ENCODE measurements around the gene CXCL8.

CXCL8 gene

GRCh38 chr4:73721435-73721834, 18.9 kb upstream of the CXCL8 start:
- no peak for DNase-seq

- DNase-seq: no peak
Measured at GRCh38 chr4:73721909-73722308, 18.5 kb upstream of the CXCL8 start.

- DNase-seq: no peak
Measured at GRCh38 chr4:73723023-73723422, 17.3 kb upstream of the CXCL8 start.

GRCh38 chr4:73723928-73724327, 16.4 kb upstream of the CXCL8 start:
- DNase-seq: no peak

- no peak for DNase-seq
Measured at GRCh38 chr4:73725510-73725909, 14.9 kb upstream of the CXCL8 start.

GRCh38 chr4:73725985-73726384, 14.4 kb upstream of the CXCL8 start:
- DNase-seq: no peak

- no peak for DNase-seq
Measured at GRCh38 chr4:73727685-73728084, 12.7 kb upstream of the CXCL8 start.

GRCh38 chr4:73728091-73728741, 12.2 kb upstream of the CXCL8 start:
- DNase-seq: no peak

- DNase-seq: peak; percentile 2
Measured at GRCh38 chr4:73729534-73730165, 10.7 kb upstream of the CXCL8 start.

- DNase-seq: no peak
Measured at GRCh38 chr4:73730292-73730691, 10.1 kb upstream of the CXCL8 start.

GRCh38 chr4:73730867-73731266, 9.5 kb upstream of the CXCL8 start:
- DNase-seq: no peak

- no peak for DNase-seq
Measured at GRCh38 chr4:73731968-73732610, 8.3 kb upstream of the CXCL8 start.

GRCh38 chr4:73732759-73733431, 7.5 kb upstream of the CXCL8 start:
- no peak for DNase-seq

- DNase-seq: no peak
Measured at GRCh38 chr4:73734530-73735001, 5.8 kb upstream of the CXCL8 start.

GRCh38 chr4:73735231-73735630, 5.1 kb upstream of the CXCL8 start:
- no peak for DNase-seq

- no peak for DNase-seq
Measured at GRCh38 chr4:73741031-73741749, 821 bp downstream of the CXCL8 start.

GRCh38 chr4:73741750-73742489, 1.6 kb downstream of the CXCL8 start:
- DNase-seq: no peak

- DNase-seq: no peak
Measured at GRCh38 chr4:73742490-73743160, 2.3 kb downstream of the CXCL8 start.

GRCh38 chr4:73743281-73743680, 2.9 kb downstream of the CXCL8 start:
- no peak for DNase-seq

GRCh38 chr4:73743795-73744194, 3.4 kb downstream of the CXCL8 start:
- no peak for DNase-seq

- no peak for DNase-seq
Measured at GRCh38 chr4:73744203-73744602, 3.8 kb downstream of the CXCL8 start.

- no peak for DNase-seq
Measured at GRCh38 chr4:73750730-73751129, 10.4 kb downstream of the CXCL8 start.
